G401 (cell line): ENCODE results near the gene NAA30. TPM values are rescaled to one million over a fixed set of nuclear protein-coding genes. Genes with fewer than 3 reads are reported as not detected.

Experiments
- DNase-seq: peaks from one replicate; pipeline ENCODE4 v3.0.0-alpha.2; 2015; ENCODE audit warnings: low spot score
- in situ Hi-C: cut with HindIII; loops from 2 replicates; pipeline ENCODE4 v1.10.0; 2016; ENCODE audit warnings: low sequenced_read_pairs, mixed read lengths
- total RNA-seq: library from RNA; depleted of rRNA; stranded (reverse); fragments of >200 nt; shearing (Covaris generic); gene quantifications from 2 replicates; pipeline ENCODE4 v1.2.3, GENCODE V29; 2014; rRNA removed

The NAA30 gene
- total RNA-seq, 1 experiment from 2014 or later: 32.3 TPM

DNA sequence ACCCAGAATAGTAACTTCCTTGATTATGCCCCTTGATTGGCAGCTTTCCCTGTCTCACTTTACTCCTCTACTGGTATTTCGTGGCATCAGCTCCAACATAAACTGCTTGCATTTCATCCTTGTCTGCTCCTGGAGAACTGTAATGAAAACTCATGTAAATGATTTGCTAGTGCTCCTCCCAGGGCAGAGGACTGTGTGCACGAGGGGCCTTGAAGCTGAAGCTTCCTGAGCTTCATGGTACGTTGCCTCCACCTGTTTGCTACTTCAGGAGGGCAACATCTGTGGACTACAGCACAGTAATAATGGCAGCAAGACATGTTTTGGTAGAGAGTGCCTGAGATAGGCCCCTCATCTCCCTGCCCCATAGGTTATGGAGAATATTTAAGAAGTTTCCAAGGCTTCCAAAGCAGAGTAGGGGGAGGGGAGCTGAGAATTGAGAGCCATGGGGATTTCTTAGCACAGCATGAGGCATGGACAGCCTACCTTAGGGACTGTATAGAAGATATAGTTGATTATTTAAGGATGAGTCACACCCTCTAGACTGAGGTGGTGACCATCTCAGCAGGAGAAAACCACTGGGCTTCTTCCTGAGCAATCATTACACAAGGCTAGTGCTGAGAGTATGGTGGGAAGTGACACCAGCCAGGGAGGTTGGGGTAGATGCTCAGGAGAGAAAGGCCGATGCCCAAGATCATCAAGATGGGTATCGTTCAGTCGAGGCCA lies 73.8 kb downstream of the NAA30 start:
- in situ Hi-C loops: no loop called here
- DNase-seq: no peak

Other genes starting within 250 kb of the NAA30 start
- gene EXOC5, start 121.7 kb upstream of the NAA30 start, total RNA-seq: 44.5 and 70.7 TPM in 2 replicates
- 14.3 and 32.8 TPM in 2 replicates for gene AP5M1, start 121.6 kb upstream of the NAA30 start, total RNA-seq
- gene CCDC198, start 103.3 kb downstream of the NAA30 start, total RNA-seq: not detected in 2 replicates